ENCODE measurements around the gene RRAD.
A peak's percentile ranks its signal among the peaks of the same experiment; 100 is the strongest.

The RRAD gene

GRCh38 chr16:66924527-66925321 lies 611 bp downstream of the RRAD start:
- H3K4me3 ChIP-seq (replicated peaks; ENCODE audit: low read depth, low read length): peak overlapping the region; percentile 33
- no peak for DNase-seq (ENCODE audit: extremely low read depth, low read depth)
- TF ChIP-seq, protein P1, sequence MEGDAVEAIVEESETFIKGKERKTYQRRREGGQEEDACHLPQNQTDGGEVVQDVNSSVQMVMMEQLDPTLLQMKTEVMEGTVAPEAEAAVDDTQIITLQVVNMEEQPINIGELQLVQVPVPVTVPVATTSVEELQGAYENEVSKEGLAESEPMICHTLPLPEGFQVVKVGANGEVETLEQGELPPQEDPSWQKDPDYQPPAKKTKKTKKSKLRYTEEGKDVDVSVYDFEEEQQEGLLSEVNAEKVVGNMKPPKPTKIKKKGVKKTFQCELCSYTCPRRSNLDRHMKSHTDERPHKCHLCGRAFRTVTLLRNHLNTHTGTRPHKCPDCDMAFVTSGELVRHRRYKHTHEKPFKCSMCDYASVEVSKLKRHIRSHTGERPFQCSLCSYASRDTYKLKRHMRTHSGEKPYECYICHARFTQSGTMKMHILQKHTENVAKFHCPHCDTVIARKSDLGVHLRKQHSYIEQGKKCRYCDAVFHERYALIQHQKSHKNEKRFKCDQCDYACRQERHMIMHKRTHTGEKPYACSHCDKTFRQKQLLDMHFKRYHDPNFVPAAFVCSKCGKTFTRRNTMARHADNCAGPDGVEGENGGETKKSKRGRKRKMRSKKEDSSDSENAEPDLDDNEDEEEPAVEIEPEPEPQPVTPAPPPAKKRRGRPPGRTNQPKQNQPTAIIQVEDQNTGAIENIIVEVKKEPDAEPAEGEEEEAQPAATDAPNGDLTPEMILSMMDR (IDR thresholded peaks at IDR 0.05; ENCODE audit: low read depth, low read length, missing control alignments): no peak

- H3K4me3 ChIP-seq (replicated peaks; ENCODE audit: low read depth, low read length): no peak overlapping the region
- DNase-seq (ENCODE audit: extremely low read depth, low read depth): no peak
- TF ChIP-seq, protein P1 (IDR thresholded peaks at IDR 0.05; ENCODE audit: low read depth, low read length, missing control alignments): no peak
Measured at GRCh38 chr16:66923866-66924265, 1.5 kb downstream of the RRAD start.

DNA sequence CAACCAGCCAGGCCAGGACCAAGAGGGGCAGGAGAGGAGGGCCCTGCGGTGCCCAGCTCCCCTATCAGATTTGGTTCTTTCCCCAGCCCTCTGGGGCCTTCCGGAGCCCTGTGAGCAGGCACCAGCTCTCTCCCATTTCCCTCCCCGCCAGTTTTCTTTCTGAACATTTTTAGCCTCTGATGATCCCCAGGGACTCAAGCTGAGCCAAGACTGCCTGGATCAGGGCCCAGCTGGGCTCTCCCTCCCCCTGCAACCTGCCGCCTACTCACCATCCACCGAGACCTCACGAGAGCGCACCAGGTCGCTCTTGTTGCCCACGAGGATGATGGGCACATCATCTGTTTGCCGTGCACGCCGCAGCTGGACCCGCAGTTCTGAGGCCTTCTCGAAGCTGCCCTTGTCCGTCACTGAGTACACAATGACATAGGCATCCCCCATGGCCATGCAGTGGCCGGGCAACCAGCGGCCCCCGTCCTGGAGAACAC lies 2.0 kb downstream of the RRAD start:
- no peak overlapping the region for H3K4me3 ChIP-seq (replicated peaks; ENCODE audit: low read depth, low read length)
- no peak for DNase-seq (ENCODE audit: extremely low read depth, low read depth)
- TF ChIP-seq, protein P1 (IDR thresholded peaks at IDR 0.05; ENCODE audit: low read depth, low read length, missing control alignments): no peak

DNA sequence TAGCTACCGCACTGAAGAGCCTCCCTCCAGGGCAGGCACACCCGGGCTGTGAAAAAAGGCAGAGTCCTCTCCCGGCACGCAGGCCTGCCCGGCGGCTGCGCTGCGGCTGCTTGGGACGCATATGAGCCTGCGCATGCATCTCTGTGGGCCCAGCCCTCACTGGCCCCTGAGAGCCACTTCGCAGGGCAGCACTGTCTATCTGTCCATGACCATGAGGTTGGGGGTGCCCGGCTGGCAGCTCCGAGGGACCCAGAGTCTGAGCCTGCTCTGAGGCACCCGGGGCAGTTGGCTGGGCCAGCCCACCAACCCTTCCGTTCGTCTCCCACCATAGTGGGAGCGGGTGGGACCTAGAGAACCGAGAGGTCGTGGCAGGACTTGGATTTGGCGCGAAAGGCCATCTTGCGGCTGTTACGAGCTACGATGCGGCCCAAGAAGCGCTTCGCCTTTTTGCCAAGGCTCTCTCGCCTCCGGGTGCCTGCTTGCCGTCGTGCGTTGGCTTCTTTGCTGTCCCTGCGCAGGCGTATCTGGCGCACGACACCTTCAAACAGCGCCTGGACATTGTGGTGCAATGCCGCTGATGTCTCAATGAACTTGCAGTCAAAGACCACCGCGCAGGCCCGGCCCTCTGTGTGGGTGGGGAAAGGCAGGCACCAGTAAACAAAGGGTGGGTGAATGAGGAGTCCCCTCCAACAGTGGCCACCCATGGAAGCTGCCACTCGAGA lies 3.4 kb downstream of the RRAD start:
- DNase-seq (ENCODE audit: extremely low read depth, low read depth): no peak
- no peak overlapping the region for H3K4me3 ChIP-seq (replicated peaks; ENCODE audit: low read depth, low read length)
- TF ChIP-seq, protein P1 (IDR thresholded peaks at IDR 0.05; ENCODE audit: low read depth, low read length, missing control alignments): no peak

- no peak overlapping the region for H3K4me3 ChIP-seq (replicated peaks; ENCODE audit: low read depth, low read length)
- no peak for DNase-seq (ENCODE audit: extremely low read depth, low read depth)
- TF ChIP-seq, protein P1 (IDR thresholded peaks at IDR 0.05; ENCODE audit: low read depth, low read length, missing control alignments): no peak
Measured at GRCh38 chr16:66920924-66921680, 4.2 kb downstream of the RRAD start.

DNA sequence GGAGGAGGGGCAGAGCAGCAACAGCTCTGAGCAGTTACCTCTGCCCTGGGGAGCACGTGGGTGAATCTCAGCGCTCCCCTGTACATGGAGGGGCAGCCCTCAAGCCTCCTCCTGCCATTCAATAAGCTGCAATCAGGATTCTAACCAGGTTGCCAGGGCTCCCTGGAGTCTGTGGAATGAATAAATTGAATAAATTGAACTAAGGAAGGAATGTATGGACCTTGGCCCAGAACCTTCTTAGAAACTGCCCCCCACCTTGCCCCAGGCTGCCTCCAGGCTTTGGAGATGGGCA lies 5.1 kb downstream of the RRAD start:
- no peak overlapping the region for H3K4me3 ChIP-seq (replicated peaks; ENCODE audit: low read depth, low read length)
- no peak for DNase-seq (ENCODE audit: extremely low read depth, low read depth)
- TF ChIP-seq, protein P1 (IDR thresholded peaks at IDR 0.05; ENCODE audit: low read depth, low read length, missing control alignments): no peak
